HG02642 (cell line): ENCODE results near the gene RNF38.
"Not testable (repeated sequence)": the region's sequence is repeated elsewhere in the genome, so short reads cannot be mapped to it uniquely, and the experiment has no call there.

Experiments
- ATAC-seq: cut with Tn5 transposase; IDR thresholded peaks from one replicate; pipeline ENCODE4 v1.9.1; 2021; ENCODE audit warnings: mild to moderate bottlenecking; ENCODE audit not compliant: unreplicated experiment, poor library complexity

Gene RNF38

DNA sequence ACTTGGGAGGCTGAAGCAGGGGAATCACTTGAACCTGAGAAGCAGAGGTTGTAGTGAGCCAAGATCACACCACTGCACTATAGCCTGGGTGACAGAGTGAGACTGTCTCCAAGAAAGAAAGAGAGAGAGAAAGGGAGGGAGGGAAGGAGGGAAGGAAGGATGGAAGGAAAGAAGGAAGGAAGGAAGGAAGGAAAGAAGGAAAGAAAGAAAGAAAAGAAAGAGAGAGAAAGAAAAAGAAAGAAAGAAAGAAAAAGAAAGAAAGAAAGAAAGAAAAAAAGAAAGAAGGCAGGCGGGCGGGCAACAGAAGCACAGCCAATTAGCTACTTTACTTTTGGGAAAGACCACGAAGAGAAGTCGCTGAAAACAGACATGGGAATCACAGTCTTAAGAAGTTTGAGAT lies 9.0 kb upstream of the RNF38 start:
- not testable (repeated sequence) for ATAC-seq

DNA sequence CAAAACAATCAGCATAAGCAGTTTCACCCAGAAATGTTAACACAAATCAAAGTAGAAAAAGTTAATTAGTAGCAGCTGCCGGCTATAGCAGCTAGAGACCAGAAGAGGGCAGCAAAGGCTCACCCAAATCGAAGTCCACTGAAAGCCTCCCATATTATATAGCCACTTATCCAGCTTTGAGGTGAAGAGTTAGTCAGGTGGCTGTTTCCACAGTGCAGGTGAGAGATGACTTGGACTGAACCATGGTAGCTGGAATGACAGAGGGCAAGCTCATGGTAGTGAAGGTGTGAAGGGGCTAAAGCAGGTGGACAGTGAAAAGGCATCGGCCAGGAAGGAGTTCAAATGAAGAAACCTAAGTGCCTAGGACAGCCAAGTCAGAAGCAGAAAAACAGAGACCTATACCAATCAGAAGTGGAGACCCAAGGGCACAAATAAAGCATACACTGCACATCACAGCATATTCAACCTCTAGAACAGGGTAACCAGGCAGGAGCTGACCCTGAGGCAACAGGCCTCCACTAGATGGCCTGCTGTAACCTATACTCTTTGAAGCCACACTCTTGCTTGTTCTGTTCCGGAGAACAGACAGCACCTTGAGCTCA lies 7.2 kb upstream of the RNF38 start:
- peak; percentile 58 for ATAC-seq

DNA sequence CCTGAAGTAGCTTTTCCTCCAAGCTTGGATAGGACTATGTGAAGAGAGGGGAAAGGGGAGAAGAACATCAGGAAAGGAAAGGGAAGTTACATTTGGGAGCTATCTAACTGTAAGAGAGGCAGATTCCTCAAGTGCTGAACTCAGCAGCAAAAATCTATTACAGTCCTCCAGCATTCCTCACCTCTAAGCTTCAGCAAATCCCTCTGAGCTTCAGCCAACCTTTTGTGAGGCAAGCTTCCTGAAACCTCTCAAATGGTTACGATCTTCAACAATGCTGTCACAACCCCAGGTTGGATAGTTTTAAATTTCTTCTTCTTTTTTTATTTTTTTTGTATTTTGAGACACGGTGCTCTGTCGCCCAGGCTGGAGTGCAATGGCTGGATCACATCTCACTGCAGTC lies 2.5 kb upstream of the RNF38 start:
- no peak for ATAC-seq

DNA sequence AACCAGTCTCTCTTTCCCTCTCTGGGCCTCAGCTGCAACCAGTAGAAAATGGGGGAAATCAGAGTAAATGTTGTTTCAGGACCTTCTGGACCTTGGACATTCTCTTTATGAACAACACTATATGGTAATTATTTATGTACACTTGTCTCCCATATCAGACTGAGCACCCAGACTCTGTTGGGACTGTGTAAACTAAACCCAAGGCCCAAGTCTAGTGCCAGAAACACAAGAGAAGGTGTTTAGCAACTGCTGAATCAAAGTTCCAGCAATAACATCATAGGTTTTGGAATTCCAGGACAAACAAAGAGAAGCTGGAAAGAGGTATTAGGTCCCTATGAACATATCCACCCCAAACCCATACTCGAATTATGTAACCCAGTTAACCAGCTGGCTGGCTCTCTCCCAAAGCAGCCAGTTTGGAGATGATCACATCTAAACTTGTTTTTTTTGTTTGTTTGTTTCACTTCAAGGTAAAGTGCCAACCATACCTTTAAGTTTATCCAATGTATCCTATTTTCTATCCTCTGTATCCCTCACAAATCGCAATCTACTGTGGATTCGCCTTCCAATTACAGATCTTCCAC lies 1.9 kb upstream of the RNF38 start:
- no peak for ATAC-seq

DNA sequence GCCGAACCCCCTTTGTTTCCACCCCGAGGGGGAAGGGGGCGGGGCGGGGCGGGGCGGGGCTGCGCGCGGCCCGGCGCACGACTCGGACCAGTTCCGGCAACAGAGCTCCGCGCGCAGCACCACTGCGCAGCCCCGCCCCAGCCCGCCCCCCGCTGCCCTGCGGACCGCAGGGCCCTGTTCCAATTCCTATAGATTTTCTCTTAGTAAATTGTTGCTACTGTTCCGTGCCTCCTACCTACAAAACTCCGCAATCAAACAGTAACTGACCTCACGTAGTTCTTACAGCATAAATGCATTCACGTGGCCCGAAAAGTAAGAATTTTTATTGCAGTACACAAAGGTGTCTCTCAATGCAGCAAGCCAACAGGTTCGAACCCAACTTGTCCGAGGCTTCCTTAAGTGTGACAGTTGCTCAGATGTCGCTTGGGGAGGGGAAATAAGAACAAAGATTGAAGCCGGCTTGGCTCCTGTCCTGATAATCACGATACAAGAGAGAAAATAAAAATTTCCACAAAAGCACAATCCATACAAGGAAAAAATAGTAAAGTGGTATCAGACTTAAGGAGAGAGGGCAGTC lies 1.2 kb upstream of the RNF38 start:
- peak; percentile 75 for ATAC-seq

DNA sequence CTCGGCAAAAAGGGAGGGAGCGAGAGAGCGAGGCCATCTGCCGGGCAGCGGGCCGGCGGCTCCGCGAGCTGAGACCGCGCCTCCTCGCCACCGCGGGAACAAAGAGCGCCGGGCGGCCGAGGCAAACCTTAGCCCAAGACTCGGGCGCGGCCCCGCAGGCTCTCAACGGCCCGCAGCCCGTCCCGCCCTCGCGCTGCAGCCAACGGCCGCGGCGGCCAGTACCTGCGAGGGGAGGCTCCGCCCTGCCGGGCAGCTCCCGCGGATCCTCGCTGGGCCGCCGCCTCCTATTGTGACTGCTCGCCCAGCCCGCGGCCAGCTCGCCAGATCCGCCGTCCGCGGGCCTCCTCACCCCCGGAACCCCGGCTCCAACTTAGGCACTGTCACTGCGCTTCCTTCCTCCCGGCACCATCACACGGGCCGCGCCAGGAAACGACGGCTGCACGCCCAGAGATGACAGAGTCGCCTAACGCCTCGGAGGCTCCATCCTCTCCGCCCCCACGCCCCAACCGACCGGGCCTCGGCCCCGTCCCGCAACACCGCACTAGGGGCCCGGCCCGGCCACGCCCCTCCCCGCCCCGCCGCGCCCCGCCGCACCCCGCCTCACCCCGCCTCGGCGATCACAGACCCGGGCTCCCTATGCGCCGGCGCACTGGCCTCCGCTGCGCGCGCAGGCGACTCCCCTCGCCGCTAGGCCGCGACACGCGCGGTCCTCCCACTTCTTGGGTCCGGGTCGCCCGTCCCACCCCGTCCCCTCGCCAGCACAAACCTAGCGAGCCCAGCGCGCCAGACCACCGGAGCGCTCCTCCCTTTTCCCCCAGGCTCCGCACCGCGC lies 479 bp upstream of the RNF38 start:
- ATAC-seq, result peak; percentile 73

DNA sequence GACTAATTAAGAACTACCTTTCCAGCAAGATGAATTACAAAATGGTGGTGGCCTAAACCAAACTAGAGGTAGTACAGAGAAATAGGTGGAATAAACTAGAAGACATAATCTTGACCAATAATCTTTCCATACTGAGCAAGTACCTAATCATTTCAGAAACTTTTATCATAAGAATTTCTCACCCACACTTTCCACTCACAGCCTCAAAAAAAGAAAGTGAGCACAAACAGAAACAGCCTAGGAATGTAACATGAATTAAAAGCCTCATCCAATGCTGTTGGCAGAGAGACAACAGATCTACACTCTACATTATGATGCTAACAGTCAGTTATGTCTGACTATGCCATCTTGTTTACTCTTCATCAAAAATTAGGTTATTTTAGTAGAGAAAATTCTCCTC lies 1.3 kb downstream of the RNF38 start:
- ATAC-seq, result no peak

DNA sequence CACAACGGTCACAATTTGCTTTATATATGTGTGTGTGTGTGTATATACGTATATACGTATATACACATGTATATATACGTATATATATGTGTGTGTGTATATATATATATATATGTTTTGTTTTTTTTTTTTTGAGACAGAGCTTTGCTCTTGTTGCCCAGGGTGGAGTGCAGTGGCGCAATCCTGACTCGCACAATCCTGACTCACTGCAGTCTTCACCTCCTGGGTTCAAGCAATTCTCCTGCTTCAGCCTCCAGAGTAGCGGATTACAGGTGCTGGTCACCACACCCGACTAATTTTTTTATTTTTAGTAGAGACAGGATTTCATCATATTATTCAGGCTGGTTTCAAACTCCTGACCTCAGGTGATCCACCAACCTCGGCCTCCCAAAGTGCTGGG lies 3.1 kb downstream of the RNF38 start:
- no peak for ATAC-seq

DNA sequence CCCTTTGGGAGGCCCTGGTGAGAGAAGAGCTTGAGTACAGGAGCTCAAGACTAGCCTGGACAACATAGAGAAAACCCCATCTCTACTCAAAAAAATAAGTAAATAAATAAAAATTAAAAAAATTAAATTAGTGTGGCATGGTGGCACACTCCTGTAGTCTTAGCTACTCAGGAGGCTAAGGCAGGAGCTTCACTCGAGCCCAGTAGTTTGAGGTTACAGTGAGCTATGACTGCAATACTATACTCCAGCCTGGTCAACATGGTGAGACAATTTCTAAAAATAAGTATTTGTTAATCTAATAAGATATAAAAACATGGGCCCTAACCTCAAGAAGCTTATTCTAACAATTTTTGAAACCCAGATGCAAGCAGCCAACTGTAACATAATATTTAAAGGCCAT lies 7.6 kb downstream of the RNF38 start:
- ATAC-seq, result no peak

DNA sequence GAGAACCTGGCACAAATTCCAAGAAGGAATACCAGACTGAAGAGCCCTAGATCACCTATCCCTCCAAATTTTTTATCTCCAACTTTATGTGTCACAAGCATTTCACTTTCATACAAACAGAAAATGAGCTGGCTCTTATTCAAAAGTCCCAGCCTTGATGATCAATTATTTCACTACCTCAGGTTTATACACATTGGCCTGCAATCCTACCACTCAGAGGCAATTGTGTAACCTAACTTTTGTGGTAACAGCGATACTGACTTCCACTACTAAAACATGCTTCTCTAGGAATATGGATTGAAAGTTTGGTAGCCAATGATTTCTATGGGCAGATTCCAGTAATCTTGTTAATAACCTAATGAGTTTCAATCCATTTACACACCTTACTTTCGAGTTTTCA lies 10.5 kb downstream of the RNF38 start:
- no peak for ATAC-seq

DNA sequence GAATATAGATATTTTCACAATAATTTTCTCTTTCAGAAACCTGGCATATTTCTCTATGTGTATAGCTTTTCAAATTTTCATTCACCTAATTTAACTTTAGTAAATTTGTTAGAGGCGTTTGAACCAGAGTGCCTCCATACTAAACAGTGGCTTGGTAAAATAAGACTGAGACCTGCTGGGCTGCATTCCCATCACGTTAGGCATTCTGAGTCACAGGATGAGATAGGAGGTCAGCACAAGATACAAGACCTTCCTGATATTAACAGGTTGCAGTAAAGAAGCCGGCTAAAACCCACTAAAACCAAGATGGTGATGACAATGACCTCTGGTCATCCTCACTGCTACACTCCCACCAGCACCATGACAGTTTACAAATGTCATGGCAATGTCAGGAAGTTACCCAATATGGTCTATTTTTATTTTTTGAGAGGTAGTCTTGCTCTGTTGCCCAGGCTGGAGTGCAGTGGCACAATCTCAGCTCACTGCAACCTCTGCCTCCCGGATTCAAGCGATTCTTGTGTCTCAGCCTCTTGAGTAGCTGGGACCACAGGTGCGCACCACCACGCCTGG lies 13.6 kb downstream of the RNF38 start:
- not testable (repeated sequence) for ATAC-seq

DNA sequence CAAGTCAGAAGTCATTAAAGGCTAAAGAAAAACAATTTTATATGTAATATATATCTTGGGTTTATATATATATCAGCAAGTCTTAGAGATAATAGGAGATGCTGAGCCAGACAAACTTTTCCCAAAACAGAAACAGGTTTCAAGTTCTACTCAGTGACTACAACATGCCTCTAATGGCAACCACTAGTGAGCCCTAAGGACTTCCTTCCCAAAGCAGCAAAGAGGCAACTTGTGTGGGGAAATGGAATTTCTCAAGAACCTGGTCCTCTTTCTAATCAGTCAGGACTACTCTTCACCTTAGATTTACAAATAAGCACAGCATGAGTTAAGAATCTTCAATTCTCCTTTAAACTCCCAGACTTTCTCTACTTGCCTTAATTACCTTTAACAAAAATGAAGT lies 17.6 kb downstream of the RNF38 start:
- ATAC-seq, result no peak

DNA sequence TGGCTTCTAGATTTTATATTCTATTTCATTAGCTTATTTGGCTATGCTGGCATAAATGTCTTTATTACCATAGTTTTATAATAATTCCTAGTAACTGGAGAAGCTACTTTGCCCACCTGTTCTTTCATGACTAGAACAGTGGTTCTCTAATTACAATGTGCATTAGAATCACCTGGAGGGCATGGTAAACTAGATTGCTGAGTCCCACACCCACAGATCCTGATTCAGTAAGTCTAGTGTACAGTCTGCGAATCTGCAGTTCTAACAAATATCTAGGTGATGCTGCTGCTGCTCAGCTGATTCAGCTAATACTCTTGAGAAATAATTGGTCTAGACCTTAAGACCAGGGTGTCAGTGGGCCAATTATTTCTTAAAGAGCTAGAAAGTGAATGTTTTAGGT lies 35.5 kb downstream of the RNF38 start:
- ATAC-seq, result no peak

DNA sequence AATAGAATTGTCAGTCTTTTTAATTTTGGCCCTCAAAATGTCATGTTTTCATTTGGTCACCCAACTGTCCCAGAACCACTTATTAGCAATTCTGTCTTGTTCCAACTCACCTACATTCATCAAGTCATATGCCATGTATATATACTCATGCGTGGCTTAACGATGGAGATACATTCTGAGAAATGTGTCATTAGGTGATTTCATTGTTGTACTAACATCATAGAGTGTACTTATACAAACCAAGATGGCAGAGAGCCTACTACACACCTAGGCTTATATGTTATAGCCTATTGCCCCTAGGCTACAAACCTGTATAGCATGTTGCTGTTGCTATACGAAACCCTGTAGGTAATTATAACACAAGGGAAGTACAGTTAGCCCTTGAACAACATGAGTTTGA lies 36.6 kb downstream of the RNF38 start:
- ATAC-seq, result no peak

DNA sequence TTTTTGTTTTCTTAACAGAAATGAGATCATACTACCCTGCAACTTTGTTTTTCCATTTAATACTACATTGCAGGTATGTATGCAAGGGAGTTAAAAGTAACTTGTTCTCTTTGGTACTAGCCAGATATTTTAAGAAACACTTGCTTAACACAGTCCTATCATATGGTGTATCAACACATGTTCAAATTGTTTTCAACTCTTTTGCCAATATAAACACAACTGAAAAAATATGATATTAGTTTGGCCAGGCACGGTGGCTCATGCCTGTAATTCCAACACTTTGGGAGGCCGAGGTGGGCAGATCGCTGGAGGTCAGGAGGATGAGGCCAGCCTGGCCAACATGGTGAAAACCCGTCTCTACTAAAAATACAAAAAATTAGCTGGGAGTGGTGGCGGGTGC lies 41.6 kb downstream of the RNF38 start:
- no peak for ATAC-seq

DNA sequence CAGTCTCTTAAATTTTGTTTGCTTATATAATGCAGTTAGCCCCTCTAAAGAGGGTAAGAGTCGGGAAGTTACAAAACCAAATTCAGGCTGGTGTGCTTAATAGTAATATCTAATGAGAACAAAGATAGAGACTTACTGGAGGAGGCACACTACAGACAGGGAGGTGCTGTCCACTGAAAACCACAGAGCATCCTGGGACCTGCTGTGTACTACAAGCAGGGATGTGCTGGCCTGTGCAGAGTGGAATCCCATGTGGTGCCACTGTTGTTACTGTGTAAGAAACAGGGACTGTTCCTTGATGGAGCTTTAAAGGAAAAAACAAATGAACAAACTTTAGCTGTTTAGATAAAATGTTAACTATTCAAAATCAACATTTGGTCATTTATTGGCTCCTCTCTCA lies 42.4 kb downstream of the RNF38 start:
- no peak for ATAC-seq

DNA sequence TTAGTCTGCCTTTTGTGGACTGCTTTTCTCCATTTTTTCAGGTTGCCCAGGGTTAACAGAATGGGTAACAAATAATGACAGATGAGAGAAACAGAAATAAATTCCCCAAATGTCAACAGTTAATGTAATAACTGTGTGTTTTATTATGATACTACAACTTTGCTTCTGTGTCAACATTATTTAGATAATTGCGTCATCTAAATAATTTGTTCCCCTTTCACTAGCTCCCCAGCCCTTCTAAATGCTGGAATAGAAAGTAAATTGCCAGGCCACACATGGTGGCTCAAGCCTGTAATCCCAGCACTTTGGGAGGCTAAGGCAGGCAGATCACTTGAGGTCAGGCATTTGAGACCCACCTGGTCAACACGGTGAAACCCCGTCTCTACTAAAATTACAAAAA lies 53.5 kb downstream of the RNF38 start:
- ATAC-seq, result no peak

DNA sequence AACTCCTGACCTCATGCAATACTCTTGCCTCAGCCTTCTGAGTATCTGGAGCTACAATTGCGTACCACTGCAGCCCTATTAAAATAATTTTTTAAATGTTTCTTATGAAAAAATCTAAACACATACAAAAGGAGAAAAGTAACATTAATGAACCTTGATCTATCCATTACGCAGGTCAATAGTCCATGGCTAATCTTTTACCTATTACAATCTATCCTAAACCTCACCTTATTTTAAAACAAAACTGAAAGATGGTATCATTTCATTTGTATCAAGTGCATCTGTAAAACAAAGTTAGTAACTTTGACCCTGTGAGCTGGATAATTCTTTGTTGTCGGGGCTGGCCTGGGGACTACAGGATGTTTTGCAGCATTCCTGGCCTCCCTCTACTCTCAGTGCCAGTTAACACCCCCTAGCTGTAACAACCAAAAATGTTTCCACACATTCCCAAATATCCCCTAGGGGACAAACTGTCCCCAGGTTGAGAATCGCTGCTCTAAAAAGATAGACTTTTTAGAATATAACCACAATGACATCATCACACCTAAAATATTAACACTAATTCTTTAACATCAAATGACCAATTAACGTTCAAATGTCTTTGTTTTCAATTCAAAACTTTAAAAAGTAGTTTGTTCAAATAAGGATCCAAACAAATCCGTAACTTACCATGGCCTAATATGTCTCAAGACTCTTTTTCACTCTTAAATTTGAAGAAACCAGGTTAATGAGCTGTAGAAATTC lies 54.8 kb downstream of the RNF38 start:
- no peak for ATAC-seq

DNA sequence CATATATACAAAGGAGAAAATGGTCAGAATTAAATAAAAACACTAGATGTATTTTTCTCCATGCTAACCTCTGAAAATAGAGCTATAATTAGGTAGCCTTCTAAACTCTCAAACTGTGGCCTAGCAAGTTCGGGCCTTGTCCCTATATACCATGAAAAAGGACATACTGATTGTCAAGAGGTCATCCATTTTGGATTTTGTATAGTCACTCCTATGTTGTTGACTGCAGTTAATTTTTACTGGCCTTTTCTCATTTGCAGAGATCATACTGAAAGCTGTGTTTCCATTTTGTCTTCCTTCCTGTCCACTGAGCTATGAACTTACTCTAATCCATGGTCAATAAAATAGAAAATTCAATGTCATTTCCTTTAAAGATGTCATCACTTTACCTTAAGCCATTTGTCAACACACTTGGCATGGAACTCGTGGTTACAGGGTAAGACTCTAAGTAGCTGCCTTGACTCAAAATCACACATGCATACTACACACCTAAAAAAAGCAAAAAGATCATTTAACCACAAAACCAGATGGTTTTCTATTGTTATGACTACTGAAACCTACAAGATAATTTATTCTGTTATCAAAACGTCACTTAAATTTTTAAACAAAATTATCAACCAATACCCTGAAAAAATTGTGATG lies 58.0 kb downstream of the RNF38 start:
- no peak for ATAC-seq

DNA sequence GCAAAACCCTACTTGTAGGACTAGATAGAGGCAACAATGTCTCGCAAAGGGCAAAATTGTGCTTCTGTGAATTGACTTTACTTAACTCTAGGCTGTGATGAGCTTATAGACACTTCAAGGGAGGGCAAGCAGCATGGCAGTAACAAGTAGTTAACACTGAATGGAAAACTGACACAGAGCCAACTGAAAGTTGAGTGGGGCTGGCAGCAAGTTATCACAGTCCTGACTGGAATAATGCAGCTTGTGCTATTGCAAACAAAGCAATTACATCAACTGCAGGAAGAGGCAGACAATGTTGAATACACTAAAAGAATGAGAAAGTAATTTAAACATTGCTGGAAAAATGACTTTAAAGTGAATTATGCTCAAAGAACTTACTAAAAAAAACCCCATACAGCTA lies 62.2 kb downstream of the RNF38 start:
- ATAC-seq, result no peak
